A549 (cell line): ENCODE results near the gene C11orf86. TPM values are rescaled to one million over a fixed set of nuclear protein-coding genes. Genes with fewer than 3 reads are reported as not detected.
A peak's percentile ranks its signal among the peaks of the same experiment; 100 is the strongest.
"Not testable (repeated sequence)": the region's sequence is repeated elsewhere in the genome, so short reads cannot be mapped to it uniquely, and the experiment has no call there.

Experiments
- ATAC-seq, 2 experiments: fragments of 200-7000 bp in 1 of 2; fragments of >200 bp in 1 of 2; cut with Nextera tagmentation in 1 of 2; cut with Tn5 transposase in 1 of 2; 3 replicates each; pipeline versions ENCODE4 v1.8.0 to v1.9.1; 2018 to 2020; ENCODE audit warnings: mild to moderate bottlenecking in 1 of 2, moderate library complexity in 1 of 2
- CTCF ChIA-PET: fragments of 300-600 bp; sonication (Branson Sonifier 250); formaldehyde crosslinking; extraction: SDS; loops from one replicate; lab custom pipeline; 2021; ENCODE audit warnings: antibody characterized with exemption, inconsistent platforms; lab: Yijun Ruan, JAX
- POLR2A ChIA-PET: fragments of 350-600 bp; formaldehyde crosslinking; extraction: SDS; loops from one replicate; lab custom pipeline; 2021; ENCODE audit warnings: antibody characterized with exemption, inconsistent platforms; lab: Yijun Ruan, JAX
- DNase-seq, 2 experiments: peaks; one replicate each; pipeline versions ENCODE4 v3.0.0 to v3.0.0-alpha.2; 2011 to 2016; ENCODE audit warnings: low read depth in 1 of 2, low spot score in 1 of 2
- FAIRE-seq: peaks from 2 replicates; lab custom pipeline; 2011; peaks lifted over from hg19 to GRCh38; lab: Jason Lieb, UNC
- H3K27ac ChIP-seq, 2 experiments: fragments of >200 bp; sonication (Bioruptor Twin); formaldehyde crosslinking; 3 replicates each; pipeline ENCODE4 v1.5.1; 2016 to 2017
- H3K4me1 ChIP-seq: fragments of >200 bp; sonication (Bioruptor Twin); formaldehyde crosslinking; 3 replicates; pipeline ENCODE4 v1.6.1; 2016
- H3K4me2 ChIP-seq: fragments of >200 bp; sonication (Bioruptor Twin); formaldehyde crosslinking; 3 replicates; pipeline ENCODE4 v1.6.1; 2016
- H3K4me3 ChIP-seq: fragments of >200 bp; sonication (Bioruptor Twin); formaldehyde crosslinking; 3 replicates; pipeline ENCODE4 v1.5.1; 2016
- H3K9me3 ChIP-seq: fragments of >200 bp; sonication (Bioruptor Twin); formaldehyde crosslinking; 3 replicates; pipeline ENCODE4 v1.6.1; 2016
- CBX2 ChIP-seq: fragments of 200-600 bp; sonication (generic); IDR thresholded peaks from 2 replicates; pipeline ENCODE4 v1.6.1; 2016; ENCODE audit warnings: low read depth, mild to moderate bottlenecking, borderline replicate concordance
- CEBPB ChIP-seq, 2 experiments: fragments of >200 bp in 1 of 2; sonication (Bioruptor Twin) in 1 of 2; formaldehyde crosslinking in 1 of 2; IDR thresholded peaks; 2 replicates each; pipeline ENCODE4 v1.6.1; 2012 to 2016
- E2F6 ChIP-seq: IDR thresholded peaks from 2 replicates; pipeline ENCODE4 v1.6.1; 2012; ENCODE audit warnings: low read depth, borderline replicate concordance
- ESRRA ChIP-seq: fragments of 150-350 bp; IDR thresholded peaks from 2 replicates; pipeline ENCODE4 v1.6.1; 2014; ENCODE audit warnings: mild to moderate bottlenecking, low read length, borderline replicate concordance
- FOSB ChIP-seq: fragments of 250-450 bp; sonication (Bioruptor Pico); IDR thresholded peaks from 2 replicates; pipeline ENCODE4 v1.5.0; 2020; ENCODE audit warnings: mild to moderate bottlenecking, moderate library complexity
- GATA3 ChIP-seq: IDR thresholded peaks from 2 replicates; pipeline ENCODE4 v1.6.1; 2012; ENCODE audit warnings: borderline replicate concordance
- HOXB13 ChIP-seq: fragments of 250-450 bp; sonication (Bioruptor Pico); IDR thresholded peaks from 2 replicates; pipeline ENCODE4 v1.5.0; 2020; ENCODE audit warnings: low read depth, mild to moderate bottlenecking, moderate library complexity
- JUN ChIP-seq, 2 experiments: fragments of >200 bp; sonication (Bioruptor Twin); formaldehyde crosslinking; IDR thresholded peaks; 2 replicates in 1 of 2; 3 replicates in 1 of 2; pipeline ENCODE4 v1.6.1; 2016 to 2017
- JUNB ChIP-seq: fragments of >200 bp; sonication (Bioruptor Twin); formaldehyde crosslinking; IDR thresholded peaks from 2 replicates; pipeline ENCODE4 v1.6.1; 2016
- KDM1A ChIP-seq: fragments of 200-600 bp; sonication (generic); IDR thresholded peaks from 2 replicates; pipeline ENCODE4 v1.6.1; 2016; ENCODE audit warnings: low read depth, mild to moderate bottlenecking
- MAFK ChIP-seq: fragments of 450-650 bp; IDR thresholded peaks from 2 replicates; pipeline ENCODE4 v1.6.1; 2014; ENCODE audit not compliant: partially characterized antibody
- NPAS2 ChIP-seq: fragments of 250-450 bp; sonication (Bioruptor Pico); IDR thresholded peaks from 2 replicates; pipeline ENCODE4 v1.8.0; 2022; ENCODE audit warnings: mild to moderate bottlenecking, moderate library complexity, borderline replicate concordance
- NR3C1 ChIP-seq: fragments of >200 bp; sonication (Bioruptor Twin); formaldehyde crosslinking; IDR thresholded peaks from 3 replicates; pipeline ENCODE4 v1.6.1; 2017
- POLR2A ChIP-seq: IDR thresholded peaks from 2 replicates; pipeline ENCODE4 v1.6.1; 2012; ENCODE audit warnings: mild to moderate bottlenecking, low read length
- RARB ChIP-seq: fragments of 250-450 bp; sonication (Bioruptor Pico); IDR thresholded peaks from 2 replicates; pipeline ENCODE4 v1.8.0; 2021; ENCODE audit warnings: mild to moderate bottlenecking, moderate library complexity
- RNF2 ChIP-seq: fragments of 200-600 bp; sonication (generic); IDR thresholded peaks from 2 replicates; pipeline ENCODE4 v1.6.1; 2016; ENCODE audit warnings: low read depth, mild to moderate bottlenecking, antibody characterized with exemption, moderate library complexity, borderline replicate concordance
- SMC3 ChIP-seq: fragments of >200 bp; sonication (Bioruptor Twin); formaldehyde crosslinking; IDR thresholded peaks from 3 replicates; pipeline ENCODE4 v1.6.1; 2018; ENCODE audit warnings: inconsistent platforms
- TFCP2L1 ChIP-seq: fragments of 250-450 bp; sonication (Bioruptor Pico); IDR thresholded peaks from 2 replicates; pipeline ENCODE4 v1.5.0; 2021; ENCODE audit warnings: mild to moderate bottlenecking
- TP53 ChIP-seq: fragments of 250-450 bp; sonication (Bioruptor Pico); IDR thresholded peaks from 2 replicates; pipeline ENCODE4 v1.5.0; 2021; ENCODE audit warnings: mild to moderate bottlenecking, moderate library complexity
- ZSCAN20 ChIP-seq: fragments of 250-450 bp; sonication (Bioruptor Pico); IDR thresholded peaks from 2 replicates; pipeline ENCODE4 v1.8.0; 2022; ENCODE audit warnings: mild to moderate bottlenecking, moderate library complexity
- WGBS: methylation state at CpG from one replicate; pipeline ENCODE4 v1.1.6; 2017; ENCODE audit errors: missing lambda C conversion rate; 5-methylcytosine and 5-hydroxymethylcytosine counted together
- polyA plus RNA-seq, 4 experiments: library from polyadenylated mRNA; depleted of rRNA in 3 of 4; stranded (reverse); fragments of >200 nt; fragmentation: RNase III in 1 of 4; extraction: RNeasy Plus Mini Kit Qiagen cat#74134 plus additional on column Dnase treatment in 1 of 4; gene quantifications; 2 replicates in 3 of 4; 3 replicates in 1 of 4; pipeline ENCODE4 v1.2.3, GENCODE V29; 2011 to 2017
- TF ChIP-seq, protein P1 (sequence below): IDR thresholded peaks from 2 replicates; pipeline ENCODE4 v1.6.1; 2012

C11orf86 gene
- polyA plus RNA-seq, 2 of the 4 experiments (the other 2 are of a cell fraction), result 9.3 to 56.4 TPM

- TF ChIP-seq HOXB13 (CRISPR knock-in tag), result peak; percentile 88
- TF ChIP-seq FOSB (CRISPR knock-in tag), result no peak
- peak; percentile 65; the same call in 1 of the 2 replicates for TF ChIP-seq NPAS2 (CRISPR knock-in tag)
- peak; percentile 93; the same call in 1 of the 2 replicates for TF ChIP-seq RNF2
- peak; percentile 49 for TF ChIP-seq POLR2A
- peak; percentile 21 to 62; a peak in 2 of 5 replicates for TF ChIP-seq JUN (IDR thresholded peaks at IDR 0.05)
- peak; percentile 99 for TF ChIP-seq E2F6
- no peak; the same call in 2 of the 3 replicates for TF ChIP-seq SMC3
Measured at GRCh38 chr11:66958232-66958955, 16.7 kb upstream of the C11orf86 start, which contains the start of gene PC (continued).

DNA sequence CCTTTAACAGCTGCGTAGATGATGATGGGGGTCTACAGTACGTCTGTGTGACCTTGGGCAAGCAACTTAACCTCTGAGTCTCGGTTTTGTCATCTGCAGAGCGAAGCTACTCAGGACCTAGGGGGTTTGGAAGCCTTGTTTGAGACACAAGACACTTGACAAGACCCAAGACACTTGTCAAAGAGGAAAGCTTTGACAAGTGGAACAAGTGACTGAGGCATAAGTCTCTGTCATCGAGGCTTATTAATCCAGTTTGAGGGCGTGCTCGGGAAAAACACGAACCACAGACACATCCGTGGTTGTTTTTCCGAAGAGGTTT is 16.2 kb upstream of the C11orf86 start:
- CTCF ChIA-PET, result interaction anchor here (0.8 to 1.8 kb wide), 8 partner anchors 9 to 91 kb away, joined by 3 to 8 read pairs (median 4); partner anchors contain the start of gene C11orf86
- H3K4me1 ChIP-seq, result peaks cover 29% of the 10 kb centered on the region
- no peak for TF ChIP-seq KDM1A
- no peak for TF ChIP-seq MAFK
- TF ChIP-seq ESRRA, result no peak
- no peak for TF ChIP-seq NR3C1
- TF ChIP-seq GATA3, result no peak
- 0 out of 2 replicates have a peak, but pooled peaks have one; percentile 43 for TF ChIP-seq TFCP2L1 (CRISPR knock-in tag)
- TF ChIP-seq JUNB, result no peak
- TF ChIP-seq ZSCAN20 (CRISPR knock-in tag), result no peak
- TF ChIP-seq CEBPB (IDR thresholded peaks at IDR 0.05), result no peak
- TF ChIP-seq RARB (CRISPR knock-in tag), result no peak
- 0 out of 2 replicates have a peak, but pooled peaks have one; percentile 78 for TF ChIP-seq TP53 (CRISPR knock-in tag)
- no peak for TF ChIP-seq CBX2
- TF ChIP-seq, protein P1, sequence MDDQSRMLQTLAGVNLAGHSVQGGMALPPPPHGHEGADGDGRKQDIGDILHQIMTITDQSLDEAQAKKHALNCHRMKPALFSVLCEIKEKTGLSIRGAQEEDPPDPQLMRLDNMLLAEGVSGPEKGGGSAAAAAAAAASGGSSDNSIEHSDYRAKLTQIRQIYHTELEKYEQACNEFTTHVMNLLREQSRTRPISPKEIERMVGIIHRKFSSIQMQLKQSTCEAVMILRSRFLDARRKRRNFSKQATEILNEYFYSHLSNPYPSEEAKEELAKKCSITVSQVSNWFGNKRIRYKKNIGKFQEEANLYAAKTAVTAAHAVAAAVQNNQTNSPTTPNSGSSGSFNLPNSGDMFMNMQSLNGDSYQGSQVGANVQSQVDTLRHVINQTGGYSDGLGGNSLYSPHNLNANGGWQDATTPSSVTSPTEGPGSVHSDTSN, result no peak
- POLR2A ChIA-PET, result interaction anchor here (0.6 to 1.3 kb wide), 3 partner anchors 9 to 46 kb away, joined by 4 to 5 read pairs (median 4); no protein-coding TSS in a partner anchor
- peak overlapping the region; percentile 73 for H3K4me2 ChIP-seq
- peak overlapping the region; percentile 33 for H3K4me3 ChIP-seq
- no peak for FAIRE-seq
- H3K27ac ChIP-seq, result peak overlapping the region; percentile 58 to 83
- H3K9me3 ChIP-seq, result no peaks in the 10 kb centered on the region
- no peak for ATAC-seq
- no peak for DNase-seq
- WGBS, result 62% methylated on average over 10 of the region's 10 CpGs

DNA sequence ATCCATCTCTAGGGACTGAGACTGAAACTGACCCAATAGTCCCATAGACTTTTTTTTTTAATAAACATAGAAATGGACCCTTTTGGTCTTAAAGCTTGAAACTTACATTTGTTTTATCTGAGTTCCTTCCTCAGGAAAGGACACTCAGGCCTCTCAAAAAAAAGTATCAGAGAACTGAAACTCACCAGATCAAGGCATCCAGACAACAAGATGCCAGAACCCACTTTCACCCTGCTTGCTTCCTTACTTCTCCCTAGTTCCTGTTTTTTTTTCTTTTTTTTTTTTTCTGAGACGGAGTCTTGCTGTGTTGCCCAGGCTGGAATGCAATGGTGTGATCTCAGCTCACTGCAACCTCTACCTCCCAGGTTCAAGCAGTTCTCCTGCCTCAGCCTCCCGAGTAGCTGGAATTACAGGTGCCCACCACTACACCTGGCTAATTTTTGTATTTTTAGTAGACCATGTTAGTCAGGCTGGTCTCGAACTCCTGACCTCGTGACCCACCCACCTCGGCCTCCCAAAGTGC is 13.4 kb upstream of the C11orf86 start:
- DNase-seq, H3K9me3 ChIP-seq, POLR2A ChIA-PET, ATAC-seq, FAIRE-seq, H3K4me3 ChIP-seq, H3K4me2 ChIP-seq: not testable (repeated sequence)
- 85% methylated on average over 5 of the region's 5 CpGs for WGBS
- H3K4me1 ChIP-seq, result peaks cover 31% of the 10 kb centered on the region
- peak overlapping the region; percentile 25 to 68; a peak in 3 of 6 replicates for H3K27ac ChIP-seq
- CTCF ChIA-PET, result interaction anchor here (0.6 to 1.9 kb wide), 3 partner anchors 14 to 60 kb away, joined by 3 to 12 read pairs (median 4); no protein-coding TSS in a partner anchor
